HEK293T (cell line): Measurements from ENCODE around the gene CCDC40.

Experiments used
- FOXK2 ChIP-seq: fragments of 450-650 bp; IDR thresholded peaks from 2 replicates; pipeline ENCODE4 v1.6.1; 2016; ENCODE audit warnings: mild to moderate bottlenecking
- LEF1 ChIP-seq: fragments of 450-650 bp; IDR thresholded peaks from 2 replicates; pipeline ENCODE4 v1.6.1; 2017; ENCODE audit warnings: mild to moderate bottlenecking, borderline replicate concordance
- NFRKB ChIP-seq: fragments of 450-650 bp; IDR thresholded peaks from 2 replicates; pipeline ENCODE4 v1.6.1; 2016; ENCODE audit warnings: mild to moderate bottlenecking, moderate library complexity
- SUZ12 ChIP-seq: fragments of 450-650 bp; IDR thresholded peaks from 2 replicates; pipeline ENCODE4 v1.6.1; 2016; ENCODE audit warnings: mild to moderate bottlenecking

DNA sequence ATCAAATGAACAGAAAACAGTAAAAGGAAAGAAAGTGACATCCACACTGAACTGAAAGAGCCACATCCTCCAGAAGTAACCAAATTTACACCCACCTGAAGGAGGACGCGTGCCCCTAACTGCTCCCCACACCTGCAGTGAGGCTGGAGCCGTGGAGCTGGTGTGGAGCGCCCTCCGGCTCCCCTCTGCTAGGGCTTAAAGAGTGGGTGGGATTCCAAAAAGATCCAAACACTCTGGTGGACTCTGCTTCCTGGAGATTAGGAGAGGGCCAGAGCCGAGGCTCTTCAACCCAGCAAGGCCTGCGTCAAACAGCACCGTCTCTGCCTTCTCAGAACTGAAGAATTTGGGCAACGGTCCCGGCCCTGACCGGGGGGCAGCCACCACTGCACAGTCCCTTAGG, 15.2 kb downstream of the CCDC40 start:
- TF ChIP-seq FOXK2 (no peak), NFRKB (no peak), LEF1 (no peak), SUZ12 (no peak)
